Tibial nerve (tissue), 4 donors: ENCODE measurements around the gene TFEC.

ENCODE experiments used
- EP300 ChIP-seq, 2 donors: sonication (generic); formaldehyde crosslinking; IDR thresholded peaks; one replicate each; pipeline ENCODE4 v1.6.1; 2017; ENCODE audit warnings: antibody characterized with exemption in 2 of 2, mild to moderate bottlenecking in 1 of 2
- TF ChIP-seq, protein P1 (sequence below), 5 experiments: fragments of 200-600 bp in 3 of 5; fragments of 450-650 bp in 2 of 5; sonication (generic) in 3 of 5; IDR thresholded peaks; one replicate each; pipeline ENCODE4 v1.5.1; 2016 to 2019; ENCODE audit warnings: antibody characterized with exemption in 5 of 5, mild to moderate bottlenecking in 3 of 5, moderate library complexity in 2 of 5

DNA sequence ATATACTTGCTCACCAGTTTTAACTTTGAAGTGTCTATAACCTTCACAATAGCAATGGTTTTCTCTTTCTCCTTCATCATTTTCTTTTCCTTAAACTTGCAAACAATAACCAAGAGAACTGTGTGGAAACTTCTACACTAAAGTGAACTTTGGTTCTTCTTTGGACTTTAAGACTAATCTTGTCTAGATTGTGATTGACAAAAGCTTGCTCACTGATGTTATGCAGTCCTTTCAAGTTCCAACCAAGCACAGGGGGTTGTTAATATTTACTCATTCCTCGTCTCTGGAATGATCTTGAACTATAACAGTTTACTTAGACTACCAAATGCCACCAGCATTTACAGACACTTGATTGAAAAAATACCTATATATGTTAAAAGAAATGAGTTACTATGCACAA, 62.4 kb downstream of the TFEC start:
- TF ChIP-seq, protein P1, sequence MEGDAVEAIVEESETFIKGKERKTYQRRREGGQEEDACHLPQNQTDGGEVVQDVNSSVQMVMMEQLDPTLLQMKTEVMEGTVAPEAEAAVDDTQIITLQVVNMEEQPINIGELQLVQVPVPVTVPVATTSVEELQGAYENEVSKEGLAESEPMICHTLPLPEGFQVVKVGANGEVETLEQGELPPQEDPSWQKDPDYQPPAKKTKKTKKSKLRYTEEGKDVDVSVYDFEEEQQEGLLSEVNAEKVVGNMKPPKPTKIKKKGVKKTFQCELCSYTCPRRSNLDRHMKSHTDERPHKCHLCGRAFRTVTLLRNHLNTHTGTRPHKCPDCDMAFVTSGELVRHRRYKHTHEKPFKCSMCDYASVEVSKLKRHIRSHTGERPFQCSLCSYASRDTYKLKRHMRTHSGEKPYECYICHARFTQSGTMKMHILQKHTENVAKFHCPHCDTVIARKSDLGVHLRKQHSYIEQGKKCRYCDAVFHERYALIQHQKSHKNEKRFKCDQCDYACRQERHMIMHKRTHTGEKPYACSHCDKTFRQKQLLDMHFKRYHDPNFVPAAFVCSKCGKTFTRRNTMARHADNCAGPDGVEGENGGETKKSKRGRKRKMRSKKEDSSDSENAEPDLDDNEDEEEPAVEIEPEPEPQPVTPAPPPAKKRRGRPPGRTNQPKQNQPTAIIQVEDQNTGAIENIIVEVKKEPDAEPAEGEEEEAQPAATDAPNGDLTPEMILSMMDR (IDR thresholded peaks at IDR 0.05), result no peak
- TF ChIP-seq EP300 (IDR thresholded peaks at IDR 0.05), result no peak
